ENCODE data around the gene CXCL1.
"Not testable (repeated sequence)": the region's sequence is repeated elsewhere in the genome, so short reads cannot be mapped to it uniquely, and the experiment has no call there.

CXCL1 gene

GRCh38 chr4:73897380-73898136 is 28.4 kb downstream of the CXCL1 start:
- 100% methylated on average over 1 of the region's 4 CpGs for WGBS (ENCODE audit: insufficient coverage)
- no peak overlapping the region for H3K4me3 ChIP-seq (ENCODE audit: control insufficient read depth in 1 of 7, extremely low read depth in 1 of 7, insufficient read depth in 4 of 7, low read depth in 2 of 7, low read length in 6 of 7)
- POLR2A ChIA-PET, result no interaction called here
- peaks cover 0 to 7% (median 2%) of the 10 kb centered on the region in 4 experiments for H3K4me1 ChIP-seq (ENCODE audit: control extremely low read depth in 1 of 4, control insufficient read depth in 4 of 4, insufficient read depth in 4 of 4, low read length in 3 of 4)
- no peaks in the 10 kb centered on the region for H3K27me3 ChIP-seq (replicated peaks in 2 of 5; ENCODE audit: control insufficient read depth in 4 of 5, insufficient read depth in 5 of 5, low read length in 4 of 5)
- no peak for DNase-seq
- no peak overlapping the region for H3K27ac ChIP-seq (ENCODE audit: insufficient read depth in 1 of 2, low read depth in 1 of 2, low read length in 2 of 2, poor library complexity in 1 of 2, severe bottlenecking in 2 of 2)
- CTCF ChIA-PET, result interaction anchor here (0.8 kb wide), 1 partner anchor 324 kb away, joined by 3 read pairs; no protein-coding TSS in a partner anchor
- H3K36me3 ChIP-seq (ENCODE audit: control insufficient read depth in 4 of 4, insufficient read depth in 4 of 4, low read length in 3 of 4), result no peaks in the 10 kb centered on the region
- H3K9me3 ChIP-seq (ENCODE audit: control extremely low read depth in 1 of 5, control insufficient read depth in 4 of 5, insufficient read depth in 2 of 5, low read depth in 1 of 5, low read length in 4 of 5), result no peaks in the 10 kb centered on the region

GRCh38 chr4:73899338-73899737 is 30.1 kb downstream of the CXCL1 start:
- H3K27ac ChIP-seq (ENCODE audit: insufficient read depth in 1 of 2, low read depth in 1 of 2, low read length in 2 of 2, poor library complexity in 1 of 2, severe bottlenecking in 2 of 2); H3K27me3 ChIP-seq (replicated peaks in 2 of 5; ENCODE audit: control insufficient read depth in 4 of 5, insufficient read depth in 5 of 5, low read length in 4 of 5); H3K36me3 ChIP-seq (ENCODE audit: control insufficient read depth in 4 of 4, insufficient read depth in 4 of 4, low read length in 3 of 4); DNase-seq; CTCF ChIA-PET; H3K4me1 ChIP-seq (ENCODE audit: control extremely low read depth in 1 of 4, control insufficient read depth in 4 of 4, insufficient read depth in 4 of 4, low read length in 3 of 4); H3K9me3 ChIP-seq (ENCODE audit: control extremely low read depth in 1 of 5, control insufficient read depth in 4 of 5, insufficient read depth in 2 of 5, low read depth in 1 of 5, low read length in 4 of 5); POLR2A ChIA-PET; H3K4me3 ChIP-seq (ENCODE audit: control insufficient read depth in 1 of 7, extremely low read depth in 1 of 7, insufficient read depth in 4 of 7, low read depth in 2 of 7, low read length in 6 of 7): not testable (repeated sequence)
- WGBS (ENCODE audit: insufficient coverage), result 83% methylated on average over 2 of the region's 3 CpGs

- ChIA-PET CTCF (interaction anchor here (2.8 kb wide), 1 partner anchor 10 kb away, joined by 9 read pairs; no protein-coding TSS in a partner anchor), POLR2A (no interaction called here)
- DNase-seq, result peak in 2 of 3 donors; percentile 20 to 46
- H3K4me1 ChIP-seq (ENCODE audit: control extremely low read depth in 1 of 4, control insufficient read depth in 4 of 4, insufficient read depth in 4 of 4, low read length in 3 of 4), result peaks cover 0 to 5% (median 0%) of the 10 kb centered on the region in 4 experiments
- no peak overlapping the region for H3K27ac ChIP-seq (ENCODE audit: insufficient read depth in 1 of 2, low read depth in 1 of 2, low read length in 2 of 2, poor library complexity in 1 of 2, severe bottlenecking in 2 of 2)
- H3K9me3 ChIP-seq (ENCODE audit: control extremely low read depth in 1 of 5, control insufficient read depth in 4 of 5, insufficient read depth in 2 of 5, low read depth in 1 of 5, low read length in 4 of 5), result no peaks in the 10 kb centered on the region
- H3K36me3 ChIP-seq (ENCODE audit: control insufficient read depth in 4 of 4, insufficient read depth in 4 of 4, low read length in 3 of 4), result no peaks in the 10 kb centered on the region
- H3K27me3 ChIP-seq (replicated peaks in 2 of 5; ENCODE audit: control insufficient read depth in 4 of 5, insufficient read depth in 5 of 5, low read length in 4 of 5), result no peaks in the 10 kb centered on the region
- no peak overlapping the region for H3K4me3 ChIP-seq (ENCODE audit: control insufficient read depth in 1 of 7, extremely low read depth in 1 of 7, insufficient read depth in 4 of 7, low read depth in 2 of 7, low read length in 6 of 7)
- WGBS (ENCODE audit: insufficient coverage), result 96% methylated on average over 3 of the region's 5 CpGs
Measured at GRCh38 chr4:73901031-73901430, 31.8 kb downstream of the CXCL1 start.

- no CpG with 5 or more reads among the region's 1 CpG for WGBS (ENCODE audit: insufficient coverage)
- H3K36me3 ChIP-seq (ENCODE audit: control insufficient read depth in 4 of 4, insufficient read depth in 4 of 4, low read length in 3 of 4), result no peaks in the 10 kb centered on the region
- no peaks in the 10 kb centered on the region for H3K9me3 ChIP-seq (ENCODE audit: control extremely low read depth in 1 of 5, control insufficient read depth in 4 of 5, insufficient read depth in 2 of 5, low read depth in 1 of 5, low read length in 4 of 5)
- DNase-seq, result peak in 2 of 3 donors; percentile 21 to 45
- peaks cover 0 to 5% (median 0%) of the 10 kb centered on the region in 4 experiments for H3K4me1 ChIP-seq (ENCODE audit: control extremely low read depth in 1 of 4, control insufficient read depth in 4 of 4, insufficient read depth in 4 of 4, low read length in 3 of 4)
- ChIA-PET CTCF (interaction anchor here (0.7 to 2.8 kb wide), 4 partner anchors 9 to 173 kb away, joined by 3 to 9 read pairs (median 3); no protein-coding TSS in a partner anchor), POLR2A (no interaction called here)
- H3K27me3 ChIP-seq (replicated peaks in 2 of 5; ENCODE audit: control insufficient read depth in 4 of 5, insufficient read depth in 5 of 5, low read length in 4 of 5), result no peaks in the 10 kb centered on the region
- no peak overlapping the region for H3K4me3 ChIP-seq (ENCODE audit: control insufficient read depth in 1 of 7, extremely low read depth in 1 of 7, insufficient read depth in 4 of 7, low read depth in 2 of 7, low read length in 6 of 7)
- H3K27ac ChIP-seq (ENCODE audit: insufficient read depth in 1 of 2, low read depth in 1 of 2, low read length in 2 of 2, poor library complexity in 1 of 2, severe bottlenecking in 2 of 2), result no peak overlapping the region
Measured at GRCh38 chr4:73902038-73902637, 32.9 kb downstream of the CXCL1 start.

GRCh38 chr4:73902817-73903547 is 33.8 kb downstream of the CXCL1 start:
- ChIA-PET POLR2A (interaction anchor here (0.6 kb wide), 1 partner anchor 117 kb away, joined by 3 read pairs; no protein-coding TSS in a partner anchor), CTCF (interaction anchor here (0.9 kb wide), 1 partner anchor 8 kb away, joined by 4 read pairs; no protein-coding TSS in a partner anchor)
- Histone ChIP-seq H3K27ac (ENCODE audit: insufficient read depth in 1 of 2, low read depth in 1 of 2, low read length in 2 of 2, poor library complexity in 1 of 2, severe bottlenecking in 2 of 2) (no peak overlapping the region), H3K9me3 (ENCODE audit: control extremely low read depth in 1 of 5, control insufficient read depth in 4 of 5, insufficient read depth in 2 of 5, low read depth in 1 of 5, low read length in 4 of 5) (no peaks in the 10 kb centered on the region), H3K27me3 (replicated peaks in 2 of 5; ENCODE audit: control insufficient read depth in 4 of 5, insufficient read depth in 5 of 5, low read length in 4 of 5) (no peaks in the 10 kb centered on the region), H3K4me3 (ENCODE audit: control insufficient read depth in 1 of 7, extremely low read depth in 1 of 7, insufficient read depth in 4 of 7, low read depth in 2 of 7, low read length in 6 of 7) (no peak overlapping the region), H3K36me3 (ENCODE audit: control insufficient read depth in 4 of 4, insufficient read depth in 4 of 4, low read length in 3 of 4) (no peaks in the 10 kb centered on the region), H3K4me1 (ENCODE audit: control extremely low read depth in 1 of 4, control insufficient read depth in 4 of 4, insufficient read depth in 4 of 4, low read length in 3 of 4) (peaks cover 0 to 5% (median 0%) of the 10 kb centered on the region in 4 experiments)
- 71% methylated on average over 1 of the region's 3 CpGs for WGBS (ENCODE audit: insufficient coverage)
- DNase-seq, result no peak

- H3K27me3 ChIP-seq (replicated peaks in 2 of 5; ENCODE audit: control insufficient read depth in 4 of 5, insufficient read depth in 5 of 5, low read length in 4 of 5), result no peaks in the 10 kb centered on the region
- no peaks in the 10 kb centered on the region for H3K36me3 ChIP-seq (ENCODE audit: control insufficient read depth in 4 of 4, insufficient read depth in 4 of 4, low read length in 3 of 4)
- H3K9me3 ChIP-seq (ENCODE audit: control extremely low read depth in 1 of 5, control insufficient read depth in 4 of 5, insufficient read depth in 2 of 5, low read depth in 1 of 5, low read length in 4 of 5), result no peaks in the 10 kb centered on the region
- ChIA-PET CTCF (no interaction called here), POLR2A (no interaction called here)
- peak; percentile 23 to 49 (median 39) for DNase-seq
- no CpG with 5 or more reads among the region's 4 CpGs for WGBS (ENCODE audit: insufficient coverage)
- H3K4me1 ChIP-seq (ENCODE audit: control extremely low read depth in 1 of 4, control insufficient read depth in 4 of 4, insufficient read depth in 4 of 4, low read length in 3 of 4), result peaks cover 0 to 5% (median 0%) of the 10 kb centered on the region in 4 experiments
- no peak overlapping the region for H3K4me3 ChIP-seq (ENCODE audit: control insufficient read depth in 1 of 7, extremely low read depth in 1 of 7, insufficient read depth in 4 of 7, low read depth in 2 of 7, low read length in 6 of 7)
- no peak overlapping the region for H3K27ac ChIP-seq (ENCODE audit: insufficient read depth in 1 of 2, low read depth in 1 of 2, low read length in 2 of 2, poor library complexity in 1 of 2, severe bottlenecking in 2 of 2)
Measured at GRCh38 chr4:73904491-73904890, 35.3 kb downstream of the CXCL1 start.

- no peak for DNase-seq
- Histone ChIP-seq H3K36me3 (ENCODE audit: control insufficient read depth in 4 of 4, insufficient read depth in 4 of 4, low read length in 3 of 4) (no peaks in the 10 kb centered on the region), H3K27ac (ENCODE audit: insufficient read depth in 1 of 2, low read depth in 1 of 2, low read length in 2 of 2, poor library complexity in 1 of 2, severe bottlenecking in 2 of 2) (no peak overlapping the region), H3K4me3 (ENCODE audit: control insufficient read depth in 1 of 7, extremely low read depth in 1 of 7, insufficient read depth in 4 of 7, low read depth in 2 of 7, low read length in 6 of 7) (no peak overlapping the region), H3K27me3 (replicated peaks in 2 of 5; ENCODE audit: control insufficient read depth in 4 of 5, insufficient read depth in 5 of 5, low read length in 4 of 5) (no peaks in the 10 kb centered on the region), H3K4me1 (ENCODE audit: control extremely low read depth in 1 of 4, control insufficient read depth in 4 of 4, insufficient read depth in 4 of 4, low read length in 3 of 4) (peaks cover 0 to 5% (median 0%) of the 10 kb centered on the region in 4 experiments), H3K9me3 (ENCODE audit: control extremely low read depth in 1 of 5, control insufficient read depth in 4 of 5, insufficient read depth in 2 of 5, low read depth in 1 of 5, low read length in 4 of 5) (no peaks in the 10 kb centered on the region)
- CTCF ChIA-PET, result no interaction called here
- POLR2A ChIA-PET, result no interaction called here
Measured at GRCh38 chr4:73908965-73909364, 39.8 kb downstream of the CXCL1 start.
